HG03060 (cell line): ENCODE measurements around the gene EGF.

ENCODE experiments used
- ATAC-seq: cut with Tn5 transposase; IDR thresholded peaks from one replicate; pipeline ENCODE4 v1.9.1; 2021; ENCODE audit warnings: low read depth, moderate number of reproducible peaks; ENCODE audit not compliant: unreplicated experiment

The EGF gene

GRCh38 chr4:109989618-109990017, 76.9 kb downstream of the EGF start:
- ATAC-seq = no peak

GRCh38 chr4:109990261-109991257, 77.9 kb downstream of the EGF start:
- peak; percentile 63 for ATAC-seq

- ATAC-seq = no peak
Observed at GRCh38 chr4:109993116-109993515, 80.4 kb downstream of the EGF start.

- ATAC-seq = peak; percentile 66
Observed at GRCh38 chr4:109994415-109994827, 81.7 kb downstream of the EGF start.

GRCh38 chr4:109996526-109996925, 83.8 kb downstream of the EGF start:
- no peak for ATAC-seq

- ATAC-seq = no peak
Observed at GRCh38 chr4:109998867-109999584, 86.3 kb downstream of the EGF start.

GRCh38 chr4:109999585-109999912, 86.9 kb downstream of the EGF start:
- ATAC-seq = no peak

- no peak for ATAC-seq
Observed at GRCh38 chr4:110002326-110002725, 89.6 kb downstream of the EGF start.

- ATAC-seq = no peak
Observed at GRCh38 chr4:110003401-110004187, 90.9 kb downstream of the EGF start.

GRCh38 chr4:110004556-110004955, 91.9 kb downstream of the EGF start:
- ATAC-seq = no peak

- ATAC-seq = peak; percentile 74
Observed at GRCh38 chr4:110005461-110006056, 92.9 kb downstream of the EGF start.

GRCh38 chr4:110007217-110007616, 94.5 kb downstream of the EGF start:
- ATAC-seq = no peak

GRCh38 chr4:110008540-110008939, 95.9 kb downstream of the EGF start:
- ATAC-seq = no peak

- no peak for ATAC-seq
Observed at GRCh38 chr4:110009550-110009949, 96.9 kb downstream of the EGF start.

- ATAC-seq = no peak
Observed at GRCh38 chr4:110010797-110011196, 98.1 kb downstream of the EGF start.

- ATAC-seq = no peak
Observed at GRCh38 chr4:110012917-110013316, 100.2 kb downstream of the EGF start.

- no peak for ATAC-seq
Observed at GRCh38 chr4:110014233-110014632, 101.5 kb downstream of the EGF start.

GRCh38 chr4:110019153-110019552, 106.5 kb downstream of the EGF start:
- no peak for ATAC-seq

GRCh38 chr4:110020139-110020538, 107.5 kb downstream of the EGF start:
- no peak for ATAC-seq

- ATAC-seq = no peak
Observed at GRCh38 chr4:110020646-110021443, 108.2 kb downstream of the EGF start.
